Cerebellar nuclear complex (tissue), 1 donor: ENCODE measurements around the gene RLN3.

Experiments used
- DNase-seq, 2 experiments: peaks; one replicate each; lab custom pipeline; 2025; lab: John Stamatoyannopoulos, UW

RLN3 gene

GRCh38 chr19:14054721-14055120 is 26.8 kb downstream of the RLN3 start:
- DNase-seq, result no peak

GRCh38 chr19:14055396-14055795 is 27.4 kb downstream of the RLN3 start:
- no peak for DNase-seq

GRCh38 chr19:14056069-14056666 is 28.2 kb downstream of the RLN3 start:
- DNase-seq, result no peak

- no peak for DNase-seq
These were observed 28.9 kb downstream of the RLN3 start for GRCh38 chr19:14056741-14057356.

GRCh38 chr19:14058182-14059092 is 30.5 kb downstream of the RLN3 start:
- DNase-seq, result no peak

GRCh38 chr19:14059093-14059480 is 31.1 kb downstream of the RLN3 start:
- DNase-seq, result no peak

- no peak for DNase-seq
These were observed 31.8 kb downstream of the RLN3 start for GRCh38 chr19:14059652-14060155.

- no peak for DNase-seq
These were observed 33.3 kb downstream of the RLN3 start for GRCh38 chr19:14061081-14061749.

- no peak for DNase-seq
These were observed 34.0 kb downstream of the RLN3 start, which contains the start of gene PALM3 for GRCh38 chr19:14061751-14062557. PALM3 (minus strand) TSS chr19:14062076; CDS start chr19:14061980, 96 bp downstream.

- no peak for DNase-seq
These were observed 34.6 kb downstream of the RLN3 start for GRCh38 chr19:14062558-14062855.

GRCh38 chr19:14063105-14063504 is 35.2 kb downstream of the RLN3 start:
- no peak for DNase-seq

GRCh38 chr19:14066134-14066533 is 38.2 kb downstream of the RLN3 start:
- DNase-seq, result no peak

- DNase-seq, result no peak
These were observed 42.5 kb downstream of the RLN3 start for GRCh38 chr19:14070268-14071050.

- DNase-seq, result no peak
These were observed 44.8 kb downstream of the RLN3 start, which contains the start of gene MISP3 for GRCh38 chr19:14072535-14073260. MISP3 (plus strand) TSS chr19:14072786; CDS start chr19:14073310, 524 bp downstream.

GRCh38 chr19:14073261-14073924 is 45.4 kb downstream of the RLN3 start:
- no peak for DNase-seq

GRCh38 chr19:14073925-14074838 is 46.2 kb downstream of the RLN3 start:
- DNase-seq, result no peak

GRCh38 chr19:14078411-14078810 is 50.5 kb downstream of the RLN3 start:
- no peak for DNase-seq
